DOHH2 (cell line): Measurements from ENCODE around the gene PTGFR.

Experiments
- H3F3A ChIP-seq: fragments of 200-600 bp; sonication (generic), shearing (Covaris generic); 2 replicates; pipeline ENCODE4 v1.6.0; 2016; ENCODE audit warnings: antibody characterized with exemption, mild to moderate bottlenecking; ENCODE audit not compliant: control insufficient read depth, insufficient read depth
- H3K27ac ChIP-seq: fragments of 200-600 bp; sonication (generic); 2 replicates; pipeline ENCODE4 v1.5.1; 2014; ENCODE audit warnings: low read depth, mild to moderate bottlenecking, low read length, moderate library complexity
- H3K27me3 ChIP-seq: fragments of 200-600 bp; sonication (generic); 2 replicates; pipeline ENCODE4 v1.6.1; 2014; ENCODE audit warnings: mild to moderate bottlenecking, low read length, mixed read lengths; ENCODE audit not compliant: control insufficient read depth
- H3K36me3 ChIP-seq: fragments of 200-600 bp; sonication (generic); 2 replicates; pipeline ENCODE4 v1.6.1; 2014; ENCODE audit warnings: mild to moderate bottlenecking, low read length, moderate library complexity, mixed read lengths; ENCODE audit not compliant: control insufficient read depth
- H3K4me1 ChIP-seq: fragments of 200-600 bp; sonication (generic); 2 replicates; pipeline ENCODE4 v1.6.1; 2014; ENCODE audit warnings: mild to moderate bottlenecking, low read length, mixed read lengths; ENCODE audit not compliant: control insufficient read depth
- H3K4me2 ChIP-seq: fragments of 200-600 bp; sonication (generic); 2 replicates; pipeline ENCODE4 v1.6.0; 2014; ENCODE audit warnings: mild to moderate bottlenecking, low read length, moderate library complexity
- H3K4me3 ChIP-seq: fragments of 200-600 bp; sonication (generic); 2 replicates; pipeline ENCODE4 v1.5.1; 2014; ENCODE audit warnings: mild to moderate bottlenecking, low read length, mixed read lengths
- H3K79me2 ChIP-seq: fragments of 200-600 bp; sonication (generic); 2 replicates; pipeline ENCODE4 v1.6.1; 2014; ENCODE audit warnings: mild to moderate bottlenecking, low read length, mixed read lengths; ENCODE audit not compliant: control insufficient read depth
- H3K9me2 ChIP-seq: fragments of 200-600 bp; sonication (generic); replicated peaks from 2 replicates; pipeline ENCODE4 v1.6.1; 2014; ENCODE audit warnings: mild to moderate bottlenecking, low read length, mixed read lengths; ENCODE audit not compliant: control insufficient read depth
- H3K9me3 ChIP-seq: fragments of 200-600 bp; sonication (generic); 2 replicates; pipeline ENCODE4 v1.6.1; 2014; ENCODE audit warnings: antibody characterized with exemption, low read length, mixed read lengths; ENCODE audit not compliant: control insufficient read depth, insufficient read depth
- H4K20me1 ChIP-seq: fragments of 200-600 bp; sonication (generic); 2 replicates; pipeline ENCODE4 v1.6.0; 2014; ENCODE audit warnings: low read depth, mild to moderate bottlenecking, antibody characterized with exemption, low read length, moderate library complexity; ENCODE audit not compliant: control insufficient read depth, insufficient read depth
- EZH2phosphoT487 ChIP-seq: fragments of 200-600 bp; sonication (generic); IDR thresholded peaks from 2 replicates; pipeline ENCODE4 v1.6.1; 2017; ENCODE audit warnings: borderline replicate concordance, mild to moderate bottlenecking, antibody characterized with exemption, low read length, moderate library complexity, mixed read lengths
- TF ChIP-seq, protein P1 (sequence below): fragments of 200-600 bp; sonication (generic); IDR thresholded peaks from one replicate; pipeline ENCODE4 v1.5.1; 2014; ENCODE audit warnings: antibody characterized with exemption, mild to moderate bottlenecking, low read depth, low read length; ENCODE audit not compliant: poor library complexity, severe bottlenecking

The PTGFR gene

DNA sequence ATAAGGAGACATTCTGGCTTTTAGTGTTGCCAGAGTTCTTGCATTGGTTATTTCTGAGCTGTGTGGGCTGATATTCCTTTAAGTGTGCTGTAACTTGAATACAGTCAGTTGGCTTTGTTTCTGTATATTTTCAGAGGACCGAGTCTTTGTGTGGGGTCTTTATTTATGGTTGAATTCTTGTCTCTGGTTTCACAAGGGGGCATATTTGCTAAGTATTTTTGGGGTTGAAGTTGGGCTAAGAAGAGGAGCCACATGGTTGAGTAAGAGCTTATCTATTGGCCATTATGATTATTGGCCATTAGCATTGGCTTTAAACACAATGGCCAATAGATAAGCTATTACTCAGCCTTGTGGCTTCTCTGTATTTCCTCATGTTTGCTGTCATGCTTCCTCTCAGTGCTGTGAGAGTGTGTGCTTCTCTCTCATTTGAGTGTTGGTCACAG lies 26.3 kb upstream of the PTGFR start:
- H3K4me2 ChIP-seq, result no peak overlapping the region
- no peak overlapping the region for H3K27ac ChIP-seq
- no peaks in the 10 kb centered on the region for H3K4me1 ChIP-seq
- no peaks in the 10 kb centered on the region for H3F3A ChIP-seq
- H3K79me2 ChIP-seq, result no peaks in the 10 kb centered on the region
- H3K9me2 ChIP-seq, result no peaks in the 10 kb centered on the region
- no peaks in the 10 kb centered on the region for H3K9me3 ChIP-seq
- no peak overlapping the region for H3K4me3 ChIP-seq
- no peaks in the 10 kb centered on the region for H3K27me3 ChIP-seq
- H3K36me3 ChIP-seq, result no peaks in the 10 kb centered on the region
- no peaks in the 10 kb centered on the region for H4K20me1 ChIP-seq
- TF ChIP-seq, protein P1, sequence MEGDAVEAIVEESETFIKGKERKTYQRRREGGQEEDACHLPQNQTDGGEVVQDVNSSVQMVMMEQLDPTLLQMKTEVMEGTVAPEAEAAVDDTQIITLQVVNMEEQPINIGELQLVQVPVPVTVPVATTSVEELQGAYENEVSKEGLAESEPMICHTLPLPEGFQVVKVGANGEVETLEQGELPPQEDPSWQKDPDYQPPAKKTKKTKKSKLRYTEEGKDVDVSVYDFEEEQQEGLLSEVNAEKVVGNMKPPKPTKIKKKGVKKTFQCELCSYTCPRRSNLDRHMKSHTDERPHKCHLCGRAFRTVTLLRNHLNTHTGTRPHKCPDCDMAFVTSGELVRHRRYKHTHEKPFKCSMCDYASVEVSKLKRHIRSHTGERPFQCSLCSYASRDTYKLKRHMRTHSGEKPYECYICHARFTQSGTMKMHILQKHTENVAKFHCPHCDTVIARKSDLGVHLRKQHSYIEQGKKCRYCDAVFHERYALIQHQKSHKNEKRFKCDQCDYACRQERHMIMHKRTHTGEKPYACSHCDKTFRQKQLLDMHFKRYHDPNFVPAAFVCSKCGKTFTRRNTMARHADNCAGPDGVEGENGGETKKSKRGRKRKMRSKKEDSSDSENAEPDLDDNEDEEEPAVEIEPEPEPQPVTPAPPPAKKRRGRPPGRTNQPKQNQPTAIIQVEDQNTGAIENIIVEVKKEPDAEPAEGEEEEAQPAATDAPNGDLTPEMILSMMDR, result no peak
- TF ChIP-seq EZH2phosphoT487, result no peak

DNA sequence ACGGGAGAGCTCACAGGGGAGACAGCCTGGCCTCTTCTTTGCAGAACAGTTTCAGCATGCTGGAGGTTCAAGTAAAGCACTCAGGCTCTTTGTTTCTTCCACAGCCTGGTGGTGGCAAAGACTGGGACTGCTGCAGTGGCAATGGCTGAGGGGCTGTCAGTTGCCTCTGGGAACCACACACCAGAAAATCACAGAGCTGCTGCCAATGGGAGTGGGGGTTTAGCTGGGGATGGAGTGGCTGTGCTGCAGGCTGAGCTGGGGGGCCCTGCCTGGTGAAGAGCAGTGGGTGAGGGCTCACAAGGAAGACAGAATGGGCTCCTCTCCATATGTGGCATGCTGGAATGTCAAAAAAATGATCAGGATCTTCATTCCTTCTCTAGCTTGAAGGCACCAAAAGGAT lies 25.6 kb upstream of the PTGFR start:
- Histone ChIP-seq H3K27me3 (no peaks in the 10 kb centered on the region), H3K9me3 (no peaks in the 10 kb centered on the region), H3K4me3 (no peak overlapping the region), H3K9me2 (no peaks in the 10 kb centered on the region), H3F3A (no peaks in the 10 kb centered on the region), H3K79me2 (no peaks in the 10 kb centered on the region), H3K27ac (no peak overlapping the region), H4K20me1 (no peaks in the 10 kb centered on the region), H3K4me1 (no peaks in the 10 kb centered on the region), H3K4me2 (no peak overlapping the region), H3K36me3 (no peaks in the 10 kb centered on the region)
- TF ChIP-seq EZH2phosphoT487, result no peak
- TF ChIP-seq, protein P1, result no peak

DNA sequence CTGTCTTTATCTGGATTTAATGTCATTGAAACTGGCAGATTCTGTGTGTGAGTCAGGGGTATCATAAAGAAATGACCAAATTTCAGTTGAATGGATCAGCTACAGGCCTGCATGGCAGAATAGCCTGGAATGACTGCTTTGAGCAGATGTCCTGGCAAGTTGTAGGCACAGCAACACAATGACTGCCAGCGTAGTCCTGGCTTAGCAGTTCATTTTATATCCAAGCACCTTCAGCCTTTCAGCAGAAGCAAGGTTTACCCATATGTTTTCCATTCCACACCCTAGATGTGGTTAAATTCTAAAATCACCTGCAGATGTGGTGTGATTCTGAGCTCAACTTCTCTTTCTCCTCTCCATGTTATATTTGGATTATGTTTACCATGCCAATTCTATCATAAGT lies 22.3 kb upstream of the PTGFR start:
- no peaks in the 10 kb centered on the region for H3K4me1 ChIP-seq
- H3K27ac ChIP-seq, result no peak overlapping the region
- no peaks in the 10 kb centered on the region for H3K36me3 ChIP-seq
- no peak overlapping the region for H3K4me3 ChIP-seq
- no peaks in the 10 kb centered on the region for H3K9me3 ChIP-seq
- no peak overlapping the region for H3K4me2 ChIP-seq
- no peaks in the 10 kb centered on the region for H3K9me2 ChIP-seq
- no peaks in the 10 kb centered on the region for H4K20me1 ChIP-seq
- H3K79me2 ChIP-seq, result no peaks in the 10 kb centered on the region
- H3K27me3 ChIP-seq, result no peaks in the 10 kb centered on the region
- H3F3A ChIP-seq, result no peaks in the 10 kb centered on the region
- TF ChIP-seq, protein P1, result no peak
- TF ChIP-seq EZH2phosphoT487, result no peak

DNA sequence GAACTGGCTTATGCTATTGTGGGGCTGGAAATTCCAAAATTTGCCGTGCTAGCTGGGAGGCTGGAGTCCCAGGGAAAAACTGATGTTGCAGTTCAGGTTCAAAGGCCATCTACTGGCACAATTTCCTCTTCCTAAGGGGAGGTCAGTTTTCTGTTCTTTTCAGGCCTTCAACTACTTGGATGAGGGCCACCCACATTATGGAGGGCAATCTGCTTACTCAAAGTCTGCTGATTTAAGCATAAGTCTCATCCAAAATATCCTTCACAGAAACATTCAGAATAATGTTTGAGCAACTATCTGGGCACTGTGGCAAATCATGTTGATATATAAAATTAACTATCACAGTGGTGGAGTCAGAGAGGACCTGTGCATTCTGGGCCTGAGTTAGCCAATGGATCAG lies 21.2 kb upstream of the PTGFR start:
- no peaks in the 10 kb centered on the region for H3K36me3 ChIP-seq
- no peak overlapping the region for H3K4me3 ChIP-seq
- TF ChIP-seq, protein P1, result no peak
- no peak for TF ChIP-seq EZH2phosphoT487
- no peaks in the 10 kb centered on the region for H3K79me2 ChIP-seq
- H3F3A ChIP-seq, result no peaks in the 10 kb centered on the region
- no peaks in the 10 kb centered on the region for H3K27me3 ChIP-seq
- no peaks in the 10 kb centered on the region for H3K4me1 ChIP-seq
- no peak overlapping the region for H3K27ac ChIP-seq
- no peaks in the 10 kb centered on the region for H3K9me2 ChIP-seq
- H3K9me3 ChIP-seq, result no peaks in the 10 kb centered on the region
- H4K20me1 ChIP-seq, result no peaks in the 10 kb centered on the region
- no peak overlapping the region for H3K4me2 ChIP-seq
